Midbrain (tissue), 1 donor: ENCODE measurements around the gene CD2BP2.
A peak's percentile ranks its signal among the peaks of the same experiment; 100 is the strongest.
"Not testable (repeated sequence)": the region's sequence is repeated elsewhere in the genome, so short reads cannot be mapped to it uniquely, and the experiment has no call there.

ENCODE experiments used
- DNase-seq: peaks from one replicate; lab custom pipeline; 2025; lab: John Stamatoyannopoulos, UW

Gene CD2BP2

GRCh38 chr16:30355144-30355953, at the start of gene CD2BP2:
Gene CD2BP2, minus strand, starts transcription at chr16:30355308. Its CDS starts 627 bp downstream, at chr16:30354681.
- DNase-seq: peak; percentile 99

DNA sequence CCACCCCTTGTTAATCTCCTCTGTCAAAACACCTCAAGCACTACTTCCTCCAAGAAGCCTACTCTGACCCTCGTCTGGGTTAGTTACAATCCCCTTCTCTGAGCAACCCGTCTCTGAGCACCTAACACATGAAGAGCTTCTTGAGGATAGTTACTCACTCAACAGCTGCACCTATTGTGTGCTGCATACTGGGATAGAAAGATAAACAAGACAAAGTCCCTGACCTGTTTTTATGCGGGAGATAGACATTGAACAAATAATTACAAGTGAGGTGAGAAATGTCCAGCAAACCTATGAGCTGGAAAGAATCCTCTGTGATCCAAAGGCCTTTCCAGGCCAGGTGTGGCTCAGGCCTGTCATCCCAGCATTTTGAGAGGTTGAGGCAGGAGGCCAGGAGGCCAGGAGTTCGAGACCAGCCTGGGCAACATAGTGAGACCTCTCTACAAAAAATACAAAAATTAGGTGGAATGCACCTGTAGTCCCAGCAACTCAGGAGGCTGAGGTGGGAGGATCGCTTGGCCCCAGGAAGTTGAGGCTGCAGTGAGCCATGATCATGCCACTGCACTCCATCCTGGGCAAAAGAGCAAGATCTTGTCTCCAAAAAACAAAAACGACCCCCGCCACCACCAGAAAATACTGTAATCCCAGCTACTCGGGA, 46.8 kb upstream of the CD2BP2 start:
- DNase-seq: no peak

- DNase-seq: no peak
These were observed 44.5 kb upstream of the CD2BP2 start for GRCh38 chr16:30399435-30400186.

GRCh38 chr16:30398661-30399434, 43.7 kb upstream of the CD2BP2 start:
- no peak for DNase-seq

- DNase-seq: no peak
These were observed 42.9 kb upstream of the CD2BP2 start for GRCh38 chr16:30397776-30398660.

DNA sequence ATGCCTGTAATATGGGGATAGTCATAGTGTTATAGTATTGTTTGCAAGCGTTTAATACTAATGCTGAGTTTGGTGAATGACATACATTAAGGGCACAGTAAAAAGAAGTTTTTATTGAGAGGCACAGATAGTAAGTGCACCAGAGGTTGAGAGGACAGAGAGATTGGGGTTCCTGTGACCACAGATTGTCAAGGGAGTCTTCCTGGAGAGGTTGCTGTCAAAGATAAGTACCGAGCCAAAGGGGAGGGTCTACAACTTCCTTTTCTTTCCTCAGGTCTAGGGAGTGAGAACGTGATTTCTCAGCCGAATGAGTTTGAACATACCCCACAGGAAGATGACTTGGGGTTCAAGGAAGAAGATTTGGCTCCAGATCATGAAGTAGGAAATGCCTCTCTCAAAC, 41.9 kb upstream of the CD2BP2 start:
- DNase-seq: no peak

GRCh38 chr16:30396627-30397026, 41.5 kb upstream of the CD2BP2 start:
- DNase-seq: not testable (repeated sequence)

- DNase-seq: peak; percentile 45
These were observed 41.0 kb upstream of the CD2BP2 start for GRCh38 chr16:30395992-30396585.

GRCh38 chr16:30395155-30395991, 40.3 kb upstream of the CD2BP2 start, which contains the start of gene ZNF48:
Gene ZNF48, plus strand, starts transcription at chr16:30395420. Its CDS starts 375 bp downstream, at chr16:30395795.
- peak; percentile 90 for DNase-seq

- DNase-seq: no peak
These were observed 39.6 kb upstream of the CD2BP2 start for GRCh38 chr16:30394592-30395154.

DNA sequence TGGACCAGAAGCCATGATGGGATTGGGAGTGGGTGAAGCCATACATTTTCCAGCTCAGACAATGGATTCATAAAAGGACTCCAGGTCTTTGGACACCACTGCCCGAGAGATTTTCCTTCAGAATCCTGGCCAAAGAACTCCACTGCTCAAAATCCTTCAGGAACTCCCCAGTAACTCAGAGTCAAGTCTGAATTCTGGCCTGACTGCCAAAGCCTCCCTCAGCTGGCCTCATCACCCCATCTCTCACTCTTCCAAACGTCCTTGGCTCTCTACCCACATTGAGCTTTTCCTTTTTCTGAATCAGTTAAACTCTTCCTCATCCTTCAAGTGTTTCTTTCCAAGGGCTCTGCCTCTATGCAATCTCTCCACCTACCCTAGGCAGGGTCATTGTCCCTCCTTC, 28.4 kb upstream of the CD2BP2 start:
- DNase-seq: no peak

DNA sequence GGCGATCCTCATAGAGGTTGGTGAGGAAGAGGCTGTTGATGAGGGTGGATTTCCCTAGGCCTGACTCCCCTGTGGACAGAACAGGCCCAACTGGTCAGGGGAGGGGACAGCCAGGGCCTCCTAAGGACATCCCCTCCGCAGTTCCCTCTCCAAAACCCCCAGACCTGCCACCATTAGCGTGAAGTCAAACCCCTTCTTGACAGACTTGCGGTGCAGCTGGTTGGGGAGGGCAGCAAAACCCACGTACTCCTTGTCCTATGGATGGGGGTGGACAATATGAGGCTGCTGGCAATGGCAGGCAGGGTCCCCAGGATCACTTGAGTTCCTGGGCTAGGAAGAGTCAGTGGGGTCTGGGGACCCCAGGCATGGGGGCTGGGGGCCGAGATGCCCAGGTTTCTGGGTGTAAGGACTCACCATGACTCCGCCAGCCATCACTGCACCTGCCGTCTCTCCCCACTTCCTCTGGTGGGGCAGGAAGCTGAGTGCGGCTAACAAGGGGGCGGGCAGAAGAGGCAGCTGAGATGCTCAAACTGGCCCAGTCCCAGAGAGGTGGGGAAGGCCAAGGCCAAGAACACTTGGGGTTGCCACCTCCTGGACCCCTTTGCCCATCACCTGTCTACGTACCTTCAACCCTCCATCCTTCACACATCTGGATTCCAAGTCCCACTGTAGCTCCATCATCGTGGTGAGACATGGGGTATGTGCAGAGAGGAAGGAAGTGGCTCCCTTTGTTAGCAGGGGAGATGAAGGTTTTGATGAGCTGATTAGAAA, 27.2 kb upstream of the CD2BP2 start, which contains the start of gene SEPTIN1:
SEPTIN1 (minus strand) TSS at position 451 of the 771 bp plus-strand sequence; CDS start at position 432, 19 bp downstream.
- DNase-seq: no peak

GRCh38 chr16:30381291-30382041, 26.4 kb upstream of the CD2BP2 start:
- no peak for DNase-seq

GRCh38 chr16:30380803-30381208, 25.7 kb upstream of the CD2BP2 start:
- no peak for DNase-seq

GRCh38 chr16:30380072-30380802, 25.1 kb upstream of the CD2BP2 start:
- DNase-seq: no peak

DNA sequence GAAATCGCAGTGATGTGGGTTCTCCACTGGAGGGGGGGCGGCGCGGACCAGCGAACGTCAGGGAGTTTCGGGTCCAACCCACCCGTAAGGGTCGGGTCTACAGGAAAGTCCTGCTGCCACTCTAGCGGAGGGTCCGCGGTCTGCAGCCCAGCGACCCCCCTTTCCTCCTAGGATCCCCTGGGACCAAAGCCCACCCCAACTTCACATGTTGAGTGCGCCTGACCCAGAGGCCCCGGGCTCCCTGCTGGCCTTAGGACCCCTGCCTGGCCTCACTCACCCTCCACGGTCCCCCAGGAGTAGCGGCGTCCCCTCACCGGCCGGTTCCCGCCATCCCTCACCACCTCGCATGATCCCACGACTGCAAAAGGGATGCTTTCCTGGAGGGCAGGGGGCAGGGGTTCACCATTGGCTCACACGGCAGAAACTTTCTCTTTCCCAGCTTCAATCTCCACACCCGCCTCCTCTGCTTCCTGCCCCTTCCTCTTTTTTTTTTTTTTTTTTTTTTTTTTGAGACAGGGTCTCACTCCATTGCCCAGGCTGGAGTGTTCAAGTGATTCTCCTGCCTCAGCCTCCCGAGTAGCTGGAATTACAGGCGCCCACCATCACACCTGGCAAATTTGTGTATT, 24.2 kb upstream of the CD2BP2 start:
- no peak for DNase-seq
